ENCODE measurements around the gene FANCC.

The FANCC gene

GRCh38 chr9:95116808-95117204, 200.7 kb downstream of the FANCC start:
- DNase-seq: no peak

- DNase-seq: no peak
Observed at GRCh38 chr9:95116002-95116807, 201.3 kb downstream of the FANCC start.

- DNase-seq: no peak
Observed at GRCh38 chr9:95115104-95115503, 202.4 kb downstream of the FANCC start.

- DNase-seq: no peak
Observed at GRCh38 chr9:95112436-95113280, 204.9 kb downstream of the FANCC start.

- no peak for DNase-seq
Observed at GRCh38 chr9:95111716-95112115, 205.8 kb downstream of the FANCC start.

GRCh38 chr9:95110921-95111525, 206.5 kb downstream of the FANCC start:
- no peak for DNase-seq

- DNase-seq: no peak
Observed at GRCh38 chr9:95109456-95109855, 208.1 kb downstream of the FANCC start.

- no peak for DNase-seq
Observed at GRCh38 chr9:95108777-95109176, 208.7 kb downstream of the FANCC start.

GRCh38 chr9:95107976-95108375, 209.5 kb downstream of the FANCC start:
- DNase-seq: no peak

- DNase-seq: peak; percentile 78
Observed at GRCh38 chr9:95107001-95107749, 210.3 kb downstream of the FANCC start.

GRCh38 chr9:95105519-95106287, 211.8 kb downstream of the FANCC start:
- no peak for DNase-seq

GRCh38 chr9:95104980-95105379, 212.5 kb downstream of the FANCC start:
- no peak for DNase-seq

- no peak for DNase-seq
Observed at GRCh38 chr9:95104581-95104960, 212.9 kb downstream of the FANCC start.

GRCh38 chr9:95103871-95104580, 213.5 kb downstream of the FANCC start:
- peak; percentile 43 for DNase-seq

GRCh38 chr9:95103281-95103771, 214.2 kb downstream of the FANCC start:
- DNase-seq: peak; percentile 25

- DNase-seq: no peak
Observed at GRCh38 chr9:95102572-95102971, 214.9 kb downstream of the FANCC start.

- no peak for DNase-seq
Observed at GRCh38 chr9:95102001-95102433, 215.5 kb downstream of the FANCC start.

GRCh38 chr9:95101326-95101725, 216.2 kb downstream of the FANCC start:
- no peak for DNase-seq

GRCh38 chr9:95100071-95100627, 217.4 kb downstream of the FANCC start:
- DNase-seq: peak; percentile 54

- DNase-seq: no peak
Observed at GRCh38 chr9:95099321-95100070, 218.0 kb downstream of the FANCC start.

All from fibroblast of skin of abdomen (primary cell).